Measurements from ENCODE around the gene SLC25A33. TPM values are rescaled to one million over a fixed set of nuclear protein-coding genes. Genes with fewer than 3 reads are reported as not detected.

The SLC25A33 gene
- total RNA-seq, 2 donors from 2014 or later: 9.6 to 13.6 TPM

DNA sequence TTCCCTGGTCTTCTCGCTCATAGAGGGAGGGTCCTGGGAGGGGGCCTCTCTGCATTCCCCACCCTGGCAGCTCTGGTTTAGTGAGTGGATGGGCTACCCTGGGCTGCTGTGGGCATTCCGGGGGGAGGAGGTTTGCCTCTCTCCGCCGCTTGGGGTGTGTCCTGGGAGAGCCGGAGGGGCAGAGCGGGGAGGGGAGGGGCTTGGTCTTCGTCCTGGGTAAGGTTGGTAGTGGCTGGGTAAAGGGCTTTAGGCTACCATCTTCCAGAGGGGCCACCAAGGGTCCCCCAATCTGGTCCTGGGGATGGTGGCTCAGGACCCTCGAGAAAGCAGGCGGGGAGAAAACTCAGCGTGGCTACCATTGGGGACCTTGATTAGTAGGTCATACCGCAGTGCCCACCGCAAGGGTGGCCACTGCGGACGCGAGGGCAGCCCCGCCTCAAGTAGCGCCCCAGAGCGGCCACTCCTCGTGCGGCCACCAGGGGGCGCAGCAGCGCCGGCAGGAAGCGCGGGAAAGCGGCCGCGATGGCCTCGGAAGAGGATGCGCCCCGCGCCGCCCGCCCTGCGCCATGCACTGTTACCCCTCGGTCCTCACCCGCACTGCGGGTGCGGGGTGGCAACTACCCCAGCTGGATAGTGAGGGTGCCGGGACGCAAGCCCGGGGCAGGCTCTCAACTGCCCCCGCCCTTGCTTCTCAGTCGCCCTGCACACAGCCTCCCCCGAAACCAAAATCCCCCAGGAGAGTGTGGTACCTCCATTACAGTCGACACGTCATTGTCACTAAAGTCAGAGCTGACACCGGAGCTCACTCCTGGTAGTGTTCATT, 44.1 kb upstream of the SLC25A33 start:
- Mint-ChIP-seq H3K4me3 (peak overlapping the region; percentile 42), H3K9me3 (no peaks in the 10 kb centered on the region), H3K4me1 (no peaks in the 10 kb centered on the region), H3K36me3 (ENCODE audit: low read depth) (no peaks in the 10 kb centered on the region), H3K27me3 (ENCODE audit: insufficient read depth) (peaks cover 30% of the 10 kb centered on the region), H3K27ac (no peak overlapping the region)
- Histone ChIP-seq H3K4me3 (ENCODE audit: low read length) (no peak overlapping the region), H3K27ac (ENCODE audit: low read depth, low read length) (no peak overlapping the region), H3K9ac (ENCODE audit: extremely low read depth, low read length, poor library complexity, severe bottlenecking) (no peak overlapping the region), H3K4me1 (ENCODE audit: control insufficient read depth, insufficient read depth, low read length) (no peaks in the 10 kb centered on the region), H3K27me3 (ENCODE audit: control insufficient read depth, insufficient read depth, low read length, poor library complexity, severe bottlenecking) (peaks cover 18% of the 10 kb centered on the region), H3K36me3 (ENCODE audit: control insufficient read depth, insufficient read depth, low read length) (no peaks in the 10 kb centered on the region), H3K9me3 (ENCODE audit: control insufficient read depth, low read length) (no peaks in the 10 kb centered on the region)
- TF ChIP-seq, protein P1, sequence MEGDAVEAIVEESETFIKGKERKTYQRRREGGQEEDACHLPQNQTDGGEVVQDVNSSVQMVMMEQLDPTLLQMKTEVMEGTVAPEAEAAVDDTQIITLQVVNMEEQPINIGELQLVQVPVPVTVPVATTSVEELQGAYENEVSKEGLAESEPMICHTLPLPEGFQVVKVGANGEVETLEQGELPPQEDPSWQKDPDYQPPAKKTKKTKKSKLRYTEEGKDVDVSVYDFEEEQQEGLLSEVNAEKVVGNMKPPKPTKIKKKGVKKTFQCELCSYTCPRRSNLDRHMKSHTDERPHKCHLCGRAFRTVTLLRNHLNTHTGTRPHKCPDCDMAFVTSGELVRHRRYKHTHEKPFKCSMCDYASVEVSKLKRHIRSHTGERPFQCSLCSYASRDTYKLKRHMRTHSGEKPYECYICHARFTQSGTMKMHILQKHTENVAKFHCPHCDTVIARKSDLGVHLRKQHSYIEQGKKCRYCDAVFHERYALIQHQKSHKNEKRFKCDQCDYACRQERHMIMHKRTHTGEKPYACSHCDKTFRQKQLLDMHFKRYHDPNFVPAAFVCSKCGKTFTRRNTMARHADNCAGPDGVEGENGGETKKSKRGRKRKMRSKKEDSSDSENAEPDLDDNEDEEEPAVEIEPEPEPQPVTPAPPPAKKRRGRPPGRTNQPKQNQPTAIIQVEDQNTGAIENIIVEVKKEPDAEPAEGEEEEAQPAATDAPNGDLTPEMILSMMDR (conservative IDR thresholded peaks at IDR 0.05): peak; percentile 98
- WGBS, 2 experiments (ENCODE audit: insufficient coverage in 1 of 2, insufficient read length in 1 of 2): 10 to 15% methylated on average over 32 to 48 of the region's 48 CpGs
- peak; percentile 90 for DNase-seq

DNA sequence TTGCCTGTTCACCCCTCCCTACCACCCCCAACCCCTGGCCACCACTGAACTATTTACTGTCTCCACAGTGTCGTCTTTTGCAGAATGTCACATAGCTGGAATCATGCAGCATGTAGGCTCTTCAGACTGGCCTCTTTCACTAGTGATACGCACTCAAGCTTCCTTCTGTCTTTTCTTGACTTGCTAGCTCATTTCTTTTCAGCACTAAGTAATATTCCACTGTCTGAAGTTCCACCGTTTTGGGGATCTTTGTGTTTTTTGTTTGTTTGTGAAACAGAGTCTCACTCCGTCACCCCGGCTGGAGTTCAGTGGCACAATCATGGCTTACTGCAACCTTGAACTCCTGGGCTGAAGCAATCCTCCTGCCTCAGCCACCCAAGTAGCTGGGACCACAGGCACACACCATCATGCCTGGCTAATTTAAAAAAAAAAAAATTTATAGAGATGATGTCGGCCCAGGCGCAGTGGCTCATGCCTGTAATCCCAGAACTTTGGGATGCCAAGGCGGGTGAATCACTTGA, 43.4 kb upstream of the SLC25A33 start:
- Histone ChIP-seq H3K36me3 (ENCODE audit: control insufficient read depth, insufficient read depth, low read length) (no peaks in the 10 kb centered on the region), H3K4me1 (ENCODE audit: control insufficient read depth, insufficient read depth, low read length) (no peaks in the 10 kb centered on the region), H3K4me3 (ENCODE audit: low read length) (no peak overlapping the region), H3K9ac (ENCODE audit: extremely low read depth, low read length, poor library complexity, severe bottlenecking) (no peak overlapping the region), H3K9me3 (ENCODE audit: control insufficient read depth, low read length) (no peaks in the 10 kb centered on the region), H3K27ac (ENCODE audit: low read depth, low read length) (no peak overlapping the region), H3K27me3 (ENCODE audit: control insufficient read depth, insufficient read depth, low read length, poor library complexity, severe bottlenecking) (peaks cover 18% of the 10 kb centered on the region)
- WGBS, 2 experiments (ENCODE audit: insufficient coverage in 1 of 2, insufficient read length in 1 of 2): 89 to 93% methylated on average over 2 to 8 of the region's 8 CpGs
- Mint-ChIP-seq H3K27ac (no peak overlapping the region), H3K36me3 (ENCODE audit: low read depth) (no peaks in the 10 kb centered on the region), H3K4me3 (no peak overlapping the region), H3K27me3 (ENCODE audit: insufficient read depth) (peaks cover 30% of the 10 kb centered on the region), H3K4me1 (no peaks in the 10 kb centered on the region), H3K9me3 (no peaks in the 10 kb centered on the region)
- TF ChIP-seq, protein P1 (conservative IDR thresholded peaks at IDR 0.05): no peak
- DNase-seq: no peak

DNA sequence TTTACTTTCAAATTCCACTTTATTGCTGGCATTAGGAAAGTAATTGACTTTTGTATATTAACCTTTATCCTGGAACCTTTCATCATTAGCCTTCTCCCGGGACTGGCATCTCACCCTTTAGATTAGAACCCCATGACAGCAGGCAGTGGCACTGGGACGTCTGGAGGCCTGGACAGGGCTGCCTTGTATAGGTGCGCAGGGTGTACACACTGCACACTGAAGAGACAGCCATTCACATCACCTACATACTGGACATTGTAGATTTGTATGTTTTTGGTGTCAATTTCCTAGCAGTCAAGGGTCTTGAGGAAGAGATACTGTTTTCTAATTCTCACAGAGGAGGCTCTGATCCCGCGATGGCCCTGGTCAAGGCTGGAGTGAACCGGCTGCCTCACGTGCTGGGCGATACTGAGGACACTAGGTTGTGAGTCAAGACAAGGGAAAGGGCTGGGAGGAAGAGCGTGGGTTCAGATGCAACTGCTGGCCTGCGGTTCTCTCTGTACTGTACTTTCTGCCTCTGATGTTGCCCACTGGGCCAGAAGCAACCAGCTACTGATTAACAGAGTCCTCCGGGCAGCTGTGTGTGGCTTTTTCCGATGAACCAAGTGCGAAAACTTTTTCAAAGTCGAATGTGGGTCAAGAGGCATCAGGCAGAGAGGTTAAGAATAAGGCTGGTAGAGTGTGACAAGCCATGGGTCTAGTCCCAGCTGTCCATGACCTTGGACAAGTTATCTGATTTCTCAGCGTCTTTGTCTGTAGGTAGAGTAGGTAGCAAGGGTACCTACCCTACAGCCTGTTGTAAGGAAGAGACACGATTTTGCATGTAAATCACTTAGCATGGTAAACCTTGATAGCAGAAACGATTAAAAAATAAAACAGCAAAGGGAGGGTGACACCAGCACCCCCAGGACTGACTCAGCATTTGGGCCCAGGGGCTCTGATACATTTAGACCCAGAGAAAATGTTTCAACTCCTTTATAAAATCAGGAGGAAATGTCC, 38.2 kb upstream of the SLC25A33 start:
- H3K4me3 Mint-ChIP-seq: no peak overlapping the region
- DNase-seq: no peak
- peaks cover 8% of the 10 kb centered on the region for H3K4me1 Mint-ChIP-seq
- Histone ChIP-seq H3K4me1 (ENCODE audit: control insufficient read depth, insufficient read depth, low read length) (peaks cover 5% of the 10 kb centered on the region), H3K27me3 (ENCODE audit: control insufficient read depth, insufficient read depth, low read length, poor library complexity, severe bottlenecking) (peaks cover 2% of the 10 kb centered on the region), H3K9me3 (ENCODE audit: control insufficient read depth, low read length) (no peaks in the 10 kb centered on the region), H3K9ac (ENCODE audit: extremely low read depth, low read length, poor library complexity, severe bottlenecking) (no peak overlapping the region), H3K27ac (ENCODE audit: low read depth, low read length) (no peak overlapping the region), H3K4me3 (ENCODE audit: low read length) (no peak overlapping the region), H3K36me3 (ENCODE audit: control insufficient read depth, insufficient read depth, low read length) (no peaks in the 10 kb centered on the region)
- no peak overlapping the region for H3K27ac Mint-ChIP-seq
- TF ChIP-seq, protein P1 (conservative IDR thresholded peaks at IDR 0.05): no peak
- peaks cover 16% of the 10 kb centered on the region for H3K27me3 Mint-ChIP-seq (ENCODE audit: insufficient read depth)
- no peaks in the 10 kb centered on the region for H3K36me3 Mint-ChIP-seq (ENCODE audit: low read depth)
- 91 to 97% methylated on average over 15 to 17 of the region's 17 CpGs for WGBS, 2 experiments (ENCODE audit: insufficient coverage in 1 of 2, insufficient read length in 1 of 2)
- H3K9me3 Mint-ChIP-seq: no peaks in the 10 kb centered on the region
